Keratinocyte (primary cell): ENCODE data around the gene CASZ1. TPM values are rescaled to one million over a fixed set of nuclear protein-coding genes. Genes with fewer than 3 reads are reported as not detected.

ENCODE experiments used
- DNase-seq: peaks from one replicate; pipeline ENCODE4 v3.0.0-alpha.2; 2011; ENCODE audit warnings: low read depth, missing footprints, low spot score
- FAIRE-seq: peaks from 2 replicates; lab custom pipeline; 2011; peaks lifted over from hg19 to GRCh38; lab: Jason Lieb, UNC
- H2AFZ ChIP-seq: 2 replicates; pipeline ENCODE4 v1.6.0; 2012; ENCODE audit warnings: low read length, control low read depth, inconsistent platforms; ENCODE audit not compliant: control insufficient read depth
- H3K27ac ChIP-seq: 2 replicates; pipeline ENCODE4 v1.5.1; 2011; ENCODE audit warnings: low read length; ENCODE audit not compliant: control insufficient read depth, insufficient read depth
- H3K27me3 ChIP-seq: 3 replicates; pipeline ENCODE4 v1.6.0; 2011; ENCODE audit warnings: low read length; ENCODE audit not compliant: control insufficient read depth, insufficient read depth; ENCODE audit errors: extremely low read depth
- H3K36me3 ChIP-seq, 2 experiments: 2 replicates in 1 of 2; 3 replicates in 1 of 2; pipeline ENCODE4 v1.5.1; 2011; ENCODE audit warnings: low read length in 2 of 2, mild to moderate bottlenecking in 1 of 2; ENCODE audit not compliant: control insufficient read depth in 2 of 2, insufficient read depth in 2 of 2; ENCODE audit errors: extremely low read depth in 1 of 2
- H3K4me1 ChIP-seq: 3 replicates; pipeline ENCODE4 v1.5.1; 2011; ENCODE audit warnings: low read length; ENCODE audit not compliant: control insufficient read depth, insufficient read depth; ENCODE audit errors: extremely low read depth
- H3K4me2 ChIP-seq: 3 replicates; pipeline ENCODE4 v1.6.0; 2011; ENCODE audit warnings: low read depth, low read length; ENCODE audit not compliant: control insufficient read depth, insufficient read depth; ENCODE audit errors: extremely low read depth
- H3K4me3 ChIP-seq, 3 experiments: fragments of 200-600 bp in 1 of 3; sonication (generic) in 1 of 3; 2 replicates in 2 of 3; 3 replicates in 1 of 3; pipeline ENCODE4 v1.5.1; 2011 to 2016; ENCODE audit warnings: low read length in 3 of 3, mild to moderate bottlenecking in 3 of 3, control low read depth in 2 of 3, inconsistent platforms in 1 of 3, low read depth in 1 of 3, mixed read lengths in 1 of 3, mixed run types in 1 of 3, moderate library complexity in 1 of 3; ENCODE audit not compliant: control insufficient read depth in 2 of 3, insufficient read depth in 2 of 3; ENCODE audit errors: extremely low read depth in 1 of 3
- H3K79me2 ChIP-seq: 2 replicates; pipeline ENCODE4 v1.6.0; 2012; ENCODE audit warnings: low read length; ENCODE audit not compliant: control insufficient read depth, insufficient read depth
- H3K9ac ChIP-seq: 3 replicates; pipeline ENCODE4 v1.6.0; 2011; ENCODE audit warnings: low read length; ENCODE audit not compliant: control insufficient read depth, insufficient read depth; ENCODE audit errors: extremely low read depth
- H3K9me1 ChIP-seq: 3 replicates; pipeline ENCODE4 v1.6.0; 2011; ENCODE audit warnings: low read length; ENCODE audit not compliant: control insufficient read depth, insufficient read depth; ENCODE audit errors: extremely low read depth
- H3K9me3 ChIP-seq: 2 replicates; pipeline ENCODE4 v1.5.1; 2012; ENCODE audit warnings: low read depth, low read length; ENCODE audit not compliant: control insufficient read depth
- H4K20me1 ChIP-seq: 3 replicates; pipeline ENCODE4 v1.6.0; 2011; ENCODE audit warnings: low read length; ENCODE audit not compliant: control insufficient read depth, insufficient read depth; ENCODE audit errors: extremely low read depth
- CTCF ChIP-seq, 3 experiments: IDR thresholded peaks in 1 of 3; conservative IDR thresholded peaks in 1 of 3; optimal IDR thresholded peaks in 1 of 3; 2 replicates in 2 of 3; 3 replicates in 1 of 3; pipeline versions ENCODE3 to v1.5.1; 2011; ENCODE audit warnings: low read length in 3 of 3, mild to moderate bottlenecking in 3 of 3, moderate library complexity in 2 of 3, control low read depth in 1 of 3, inconsistent platforms in 1 of 3; ENCODE audit not compliant: insufficient read depth in 2 of 3; ENCODE audit errors: extremely low read depth in 1 of 3
- EZH2 ChIP-seq: IDR thresholded peaks from one replicate; pipeline ENCODE4 v1.6.1; 2012; ENCODE audit warnings: inconsistent platforms, mild to moderate bottlenecking, low read length, moderate library complexity
- dilution Hi-C: fragments of 300-500 bp; cut with MboI; formaldehyde crosslinking; loops from one replicate; pipeline ENCODE4 v1.7.0; 2020; ENCODE audit warnings: low sequenced_read_pairs; ENCODE audit not compliant: extremely low pct_ligation_motif_present
- polyA plus RNA-seq, 5 experiments: library from polyadenylated mRNA; depleted of rRNA in 3 of 5; stranded (reverse) in 3 of 5; stranded (forward) in 1 of 5; unstranded in 1 of 5; fragments of >200 nt; gene quantifications; 1 replicate in 1 of 5; 2 replicates in 3 of 5; 3 replicates in 1 of 5; pipeline versions ENCODE4 v1.2.1 to v1.2.3, GENCODE V29; 2011 to 2012; ENCODE audit warnings: missing spikeins in 2 of 5, low read depth in 1 of 5, low replicate concordance in 1 of 5

The CASZ1 gene
- polyA plus RNA-seq, 1 donor (not counting 4 experiments of a cell fraction or from before 2014, with no cell fraction given), result 2.8 TPM

DNA sequence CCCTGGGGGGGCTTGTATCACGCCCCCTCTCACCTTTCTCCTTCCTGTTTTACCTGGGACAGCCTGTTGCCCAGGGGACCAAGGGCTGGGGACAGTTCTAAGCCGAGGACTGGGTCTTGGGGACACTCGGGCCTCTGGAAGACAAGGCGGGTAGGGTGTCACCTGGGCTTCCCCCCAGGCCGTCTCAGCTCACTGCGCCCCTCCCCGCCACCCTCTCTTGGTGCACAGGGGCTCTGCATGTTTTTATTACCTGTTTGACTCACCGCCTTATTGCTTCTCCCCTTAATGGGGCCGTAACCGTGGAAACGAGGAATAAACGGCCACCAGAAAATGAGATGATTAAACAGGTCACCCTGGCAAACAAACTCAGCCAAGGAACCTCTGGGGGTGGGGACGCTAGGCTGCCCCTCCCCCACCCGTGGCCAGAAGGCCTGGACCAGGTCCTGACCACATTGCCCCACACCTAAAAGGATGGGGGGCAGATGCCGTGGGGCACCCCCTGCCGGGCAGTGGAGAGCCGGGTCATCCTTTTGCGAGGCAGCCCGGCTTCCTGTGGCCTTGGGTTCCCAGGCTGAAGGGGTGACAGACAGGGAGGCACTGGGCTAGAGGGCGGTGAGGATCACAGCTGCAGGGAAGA is 109.9 kb downstream of the CASZ1 start:
- H3K27ac ChIP-seq, result no peak overlapping the region
- H3K4me1 ChIP-seq, result peaks cover 3% of the 10 kb centered on the region
- H3K4me3 ChIP-seq, result no peak overlapping the region
- no peaks in the 10 kb centered on the region for H3K9me3 ChIP-seq
- dilution Hi-C loops, result no loop called here
- H3K9ac ChIP-seq, result no peak overlapping the region
- DNase-seq (no peak), FAIRE-seq (no peak)
- no peaks in the 10 kb centered on the region for H4K20me1 ChIP-seq
- no peaks in the 10 kb centered on the region for H3K9me1 ChIP-seq
- H3K4me2 ChIP-seq, result no peak overlapping the region
- H3K79me2 ChIP-seq, result peaks cover 2% of the 10 kb centered on the region
- H3K36me3 ChIP-seq, result peaks cover 0 to 11% of the 10 kb centered on the region in 2 experiments
- no peak overlapping the region for H2AFZ ChIP-seq
- no peaks in the 10 kb centered on the region for H3K27me3 ChIP-seq
- TF ChIP-seq EZH2 (no peak), CTCF (optimal IDR thresholded peaks at IDR 0.05 in 1 of 3, IDR thresholded peaks at IDR 0.05 in 1 of 3, conservative IDR thresholded peaks at IDR 0.05 in 1 of 3; ENCODE audit: extremely low read depth in 1 of 3, insufficient read depth in 2 of 3, low read length in 3 of 3) (no peak)

DNA sequence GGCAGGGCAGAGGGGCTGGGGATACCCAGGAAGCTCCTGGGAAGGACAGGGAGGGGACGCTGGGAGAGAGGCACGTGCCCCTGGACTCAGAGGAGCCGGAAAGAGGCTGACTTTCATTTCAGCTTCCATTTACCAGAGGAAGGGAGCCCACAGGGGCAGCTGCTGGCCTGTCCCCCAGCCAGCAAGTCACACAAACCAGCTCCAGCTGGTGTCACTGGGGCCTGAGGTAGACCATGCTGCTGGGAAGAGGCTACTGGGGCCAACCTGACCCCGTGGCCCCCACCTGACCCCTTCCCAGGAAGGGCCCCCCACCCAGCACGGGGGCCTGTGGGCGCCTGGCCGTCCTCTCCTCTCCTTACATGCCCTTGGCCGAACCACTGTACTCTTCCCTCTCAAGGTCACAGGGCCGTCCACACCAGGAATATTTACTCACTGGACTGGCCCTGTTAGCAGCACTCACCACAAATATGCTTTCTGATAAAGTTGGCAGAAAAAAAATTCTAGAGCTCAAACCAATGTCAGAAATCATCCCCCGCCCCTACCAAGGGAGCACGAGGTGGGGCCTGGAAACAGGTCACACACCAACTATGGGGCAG is 110.5 kb downstream of the CASZ1 start:
- Histone ChIP-seq H3K36me3 (peaks cover 0 to 11% of the 10 kb centered on the region in 2 experiments), H3K9me1 (no peaks in the 10 kb centered on the region), H3K4me2 (no peak overlapping the region), H3K9me3 (no peaks in the 10 kb centered on the region), H3K4me1 (peaks cover 3% of the 10 kb centered on the region), H3K27me3 (no peaks in the 10 kb centered on the region), H3K79me2 (peaks cover 2% of the 10 kb centered on the region), H3K4me3 (no peak overlapping the region), H3K27ac (no peak overlapping the region), H2AFZ (no peak overlapping the region), H4K20me1 (no peaks in the 10 kb centered on the region), H3K9ac (no peak overlapping the region)
- dilution Hi-C loops, result no loop called here
- TF ChIP-seq EZH2 (no peak), CTCF (optimal IDR thresholded peaks at IDR 0.05 in 1 of 3, IDR thresholded peaks at IDR 0.05 in 1 of 3, conservative IDR thresholded peaks at IDR 0.05 in 1 of 3; ENCODE audit: extremely low read depth in 1 of 3, insufficient read depth in 2 of 3, low read length in 3 of 3) (no peak)
- FAIRE-seq (no peak), DNase-seq (no peak)
